ENCODE results near the gene MARCHF3. TPM values are rescaled to one million over a fixed set of nuclear protein-coding genes. Genes with fewer than 3 reads are reported as not detected.
"Not testable (repeated sequence)": the region's sequence is repeated elsewhere in the genome, so short reads cannot be mapped to it uniquely, and the experiment has no call there.

The MARCHF3 gene
- total RNA-seq, 1 experiment from 2014 or later = 5.4 TPM

DNA sequence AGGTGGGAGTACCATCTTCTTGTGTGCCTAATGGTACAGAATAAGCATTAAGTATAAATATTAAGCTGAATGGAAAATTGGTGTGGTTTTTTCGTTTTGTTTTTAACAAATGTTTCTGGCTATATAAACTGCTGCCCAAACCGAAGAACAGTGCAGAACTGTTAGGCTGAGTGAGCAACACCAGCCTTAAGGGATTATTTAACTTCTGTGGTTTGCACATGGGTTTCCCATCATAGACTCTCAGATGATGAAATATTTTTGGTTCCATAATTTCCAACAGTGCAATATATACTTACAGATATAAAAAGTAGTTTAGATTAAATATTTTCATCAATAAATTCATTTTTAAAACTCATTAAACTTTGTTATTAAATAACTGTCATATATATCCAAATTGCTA, 26.5 kb upstream of the MARCHF3 start:
- DNase-seq (ENCODE audit: unreplicated experiment) = no peak
- ChIA-PET POLR2A (interaction anchor here (0.6 to 1.2 kb wide), 4 partner anchors 16 to 463 kb away, joined by 3 to 4 read pairs (median 3); no protein-coding TSS in a partner anchor), CTCF (interaction anchor here (1.1 to 1.3 kb wide), 2 partner anchors 28 to 276 kb away, joined by 3 read pairs; no protein-coding TSS in a partner anchor)
- H3K27me3 Mint-ChIP-seq (ENCODE audit: insufficient read depth, unreplicated experiment) = no peaks in the 10 kb centered on the region
- no peaks in the 10 kb centered on the region for H3K4me1 Mint-ChIP-seq (ENCODE audit: insufficient read depth, unreplicated experiment)
- intact Hi-C loops (cut with micrococcal nuclease) = no loop called here
- no peak overlapping the region for H3K4me3 Mint-ChIP-seq (ENCODE audit: unreplicated experiment)
- H3K36me3 Mint-ChIP-seq (ENCODE audit: insufficient read depth, unreplicated experiment) = peaks cover 5% of the 10 kb centered on the region
- no TSS peak for BruUV-seq (replicated peaks)
- TF ChIP-seq, protein P1, sequence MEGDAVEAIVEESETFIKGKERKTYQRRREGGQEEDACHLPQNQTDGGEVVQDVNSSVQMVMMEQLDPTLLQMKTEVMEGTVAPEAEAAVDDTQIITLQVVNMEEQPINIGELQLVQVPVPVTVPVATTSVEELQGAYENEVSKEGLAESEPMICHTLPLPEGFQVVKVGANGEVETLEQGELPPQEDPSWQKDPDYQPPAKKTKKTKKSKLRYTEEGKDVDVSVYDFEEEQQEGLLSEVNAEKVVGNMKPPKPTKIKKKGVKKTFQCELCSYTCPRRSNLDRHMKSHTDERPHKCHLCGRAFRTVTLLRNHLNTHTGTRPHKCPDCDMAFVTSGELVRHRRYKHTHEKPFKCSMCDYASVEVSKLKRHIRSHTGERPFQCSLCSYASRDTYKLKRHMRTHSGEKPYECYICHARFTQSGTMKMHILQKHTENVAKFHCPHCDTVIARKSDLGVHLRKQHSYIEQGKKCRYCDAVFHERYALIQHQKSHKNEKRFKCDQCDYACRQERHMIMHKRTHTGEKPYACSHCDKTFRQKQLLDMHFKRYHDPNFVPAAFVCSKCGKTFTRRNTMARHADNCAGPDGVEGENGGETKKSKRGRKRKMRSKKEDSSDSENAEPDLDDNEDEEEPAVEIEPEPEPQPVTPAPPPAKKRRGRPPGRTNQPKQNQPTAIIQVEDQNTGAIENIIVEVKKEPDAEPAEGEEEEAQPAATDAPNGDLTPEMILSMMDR (IDR thresholded peaks at IDR 0.05; ENCODE audit: unreplicated experiment) = no peak
- H3K27ac Mint-ChIP-seq (ENCODE audit: low read depth, unreplicated experiment) = no peak overlapping the region
- H3K9me3 Mint-ChIP-seq (ENCODE audit: unreplicated experiment) = no peaks in the 10 kb centered on the region

DNA sequence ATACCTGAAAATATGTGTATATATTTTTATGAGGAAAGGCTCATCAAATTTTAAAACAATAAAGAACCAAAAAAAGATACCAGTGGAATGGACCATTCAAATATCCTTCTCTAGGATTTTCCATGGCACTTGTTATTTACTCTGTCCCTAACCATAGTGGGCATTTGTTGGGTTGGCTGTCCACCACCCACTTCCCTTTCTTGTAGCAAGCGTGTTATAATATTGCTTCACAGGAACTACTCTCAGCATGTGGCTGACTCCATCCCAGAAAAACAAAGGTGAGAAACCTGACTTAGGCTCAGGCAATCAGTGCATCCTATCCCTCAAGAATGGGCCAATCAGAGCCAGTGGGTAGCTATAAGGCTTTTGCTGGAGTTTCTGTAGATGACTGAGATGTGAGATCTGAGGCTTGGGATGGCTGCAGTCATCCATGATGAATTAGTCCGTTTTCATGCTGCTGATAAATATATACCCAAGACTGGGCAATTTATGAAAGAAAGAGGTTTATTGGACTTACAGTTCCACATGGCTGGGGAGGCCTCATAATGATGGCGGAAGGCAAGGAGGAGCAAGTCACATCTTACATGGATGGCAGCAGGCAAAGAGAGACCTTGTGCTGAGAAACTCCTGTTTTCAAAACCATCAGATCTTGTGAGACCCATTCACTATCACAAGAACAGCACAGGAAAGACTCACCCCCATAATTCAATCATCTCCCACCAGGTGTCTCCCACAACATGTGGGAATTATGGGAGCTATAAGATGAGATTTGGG, 25.7 kb upstream of the MARCHF3 start:
- no peaks in the 10 kb centered on the region for H3K4me1 Mint-ChIP-seq (ENCODE audit: insufficient read depth, unreplicated experiment)

DNA sequence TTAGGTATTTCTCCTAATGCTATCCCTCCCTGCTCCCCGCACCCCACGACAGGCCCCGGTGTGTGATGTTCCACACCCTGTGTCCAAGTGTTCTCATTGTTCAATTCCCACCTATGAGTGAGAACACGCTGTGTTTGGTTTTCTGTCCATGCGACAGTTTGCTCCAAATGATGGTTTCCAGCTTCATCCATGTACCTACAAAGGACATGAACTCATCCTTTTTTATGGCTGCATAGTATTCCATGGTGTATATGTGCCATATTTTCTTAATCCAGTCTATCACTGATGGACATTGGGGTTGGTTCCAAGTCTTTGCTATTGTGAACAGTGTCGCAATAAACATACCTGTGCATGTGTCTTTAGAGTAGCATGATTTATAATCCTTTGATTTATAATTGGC, 23.2 kb upstream of the MARCHF3 start:
- CTCF ChIA-PET; H3K9me3 Mint-ChIP-seq (ENCODE audit: unreplicated experiment); BruUV-seq (replicated peaks); H3K4me1 Mint-ChIP-seq (ENCODE audit: insufficient read depth, unreplicated experiment); intact Hi-C loops (cut with micrococcal nuclease); H3K4me3 Mint-ChIP-seq (ENCODE audit: unreplicated experiment); H3K36me3 Mint-ChIP-seq (ENCODE audit: insufficient read depth, unreplicated experiment); H3K27ac Mint-ChIP-seq (ENCODE audit: low read depth, unreplicated experiment); DNase-seq (ENCODE audit: unreplicated experiment); POLR2A ChIA-PET; H3K27me3 Mint-ChIP-seq (ENCODE audit: insufficient read depth, unreplicated experiment): not testable (repeated sequence)

More for the DNA sequence above, 25.7 kb upstream of the MARCHF3 start:
- no peaks in the 10 kb centered on the region for H3K9me3 Mint-ChIP-seq (ENCODE audit: unreplicated experiment)
- DNase-seq (ENCODE audit: unreplicated experiment) = no peak
- no peaks in the 10 kb centered on the region for H3K27me3 Mint-ChIP-seq (ENCODE audit: insufficient read depth, unreplicated experiment)
- ChIA-PET POLR2A (interaction anchor here (0.9 to 1.0 kb wide), 2 partner anchors 9 to 31 kb away, joined by 3 to 4 read pairs; no protein-coding TSS in a partner anchor), CTCF (interaction anchor here (1.1 to 1.3 kb wide), 2 partner anchors 27 to 276 kb away, joined by 3 read pairs; no protein-coding TSS in a partner anchor)
- peaks cover 5% of the 10 kb centered on the region for H3K36me3 Mint-ChIP-seq (ENCODE audit: insufficient read depth, unreplicated experiment)
- intact Hi-C loops (cut with micrococcal nuclease) = no loop called here
- TF ChIP-seq, protein P1 (IDR thresholded peaks at IDR 0.05; ENCODE audit: unreplicated experiment) = no peak
- no TSS peak for BruUV-seq (replicated peaks)
- no peak overlapping the region for H3K4me3 Mint-ChIP-seq (ENCODE audit: unreplicated experiment)
- H3K27ac Mint-ChIP-seq (ENCODE audit: low read depth, unreplicated experiment) = no peak overlapping the region

GRCh38 chr5:127053049-127053448, 22.7 kb upstream of the MARCHF3 start:
- no peak overlapping the region for H3K4me3 Mint-ChIP-seq (ENCODE audit: unreplicated experiment)
- CTCF ChIA-PET = no interaction called here
- no peaks in the 10 kb centered on the region for H3K27me3 Mint-ChIP-seq (ENCODE audit: insufficient read depth, unreplicated experiment)
- no TSS peak for BruUV-seq (replicated peaks)
- DNase-seq (ENCODE audit: unreplicated experiment) = no peak
- no peaks in the 10 kb centered on the region for H3K4me1 Mint-ChIP-seq (ENCODE audit: insufficient read depth, unreplicated experiment)
- H3K36me3 Mint-ChIP-seq (ENCODE audit: insufficient read depth, unreplicated experiment) = peaks cover 5% of the 10 kb centered on the region
- POLR2A ChIA-PET = no interaction called here
- H3K9me3 Mint-ChIP-seq (ENCODE audit: unreplicated experiment) = no peaks in the 10 kb centered on the region
- no peak overlapping the region for H3K27ac Mint-ChIP-seq (ENCODE audit: low read depth, unreplicated experiment)
- intact Hi-C loops (cut with micrococcal nuclease) = no loop called here
- TF ChIP-seq, protein P1 (IDR thresholded peaks at IDR 0.05; ENCODE audit: unreplicated experiment) = no peak

Measured in MCF 10A (cell line).